GM21423 (cell line): ENCODE results near the gene C22orf23.
A peak's percentile ranks its signal among the peaks of the same experiment; 100 is the strongest.

Source experiments
- ATAC-seq: cut with Tn5 transposase; IDR thresholded peaks from one replicate; pipeline ENCODE4 v1.9.1; 2021; ENCODE audit warnings: mild to moderate bottlenecking, moderate library complexity; ENCODE audit not compliant: unreplicated experiment

The C22orf23 gene

GRCh38 chr22:37953437-37954179, at the start of gene C22orf23, which contains the start of gene POLR2F:
Gene C22orf23, minus strand, starts transcription at chr22:37953601. Its CDS starts 452 bp downstream, at chr22:37953149.
Gene POLR2F, plus strand, starts transcription at chr22:37953699. Its CDS starts 89 bp downstream, at chr22:37953788.
- ATAC-seq = peak; percentile 88

- ATAC-seq = no peak
Measured at GRCh38 chr22:37999640-38000272, 46.4 kb upstream of the C22orf23 start.

GRCh38 chr22:37999236-37999635, 45.8 kb upstream of the C22orf23 start:
- ATAC-seq = no peak

- ATAC-seq = no peak
Measured at GRCh38 chr22:37998543-37998942, 45.1 kb upstream of the C22orf23 start.

DNA sequence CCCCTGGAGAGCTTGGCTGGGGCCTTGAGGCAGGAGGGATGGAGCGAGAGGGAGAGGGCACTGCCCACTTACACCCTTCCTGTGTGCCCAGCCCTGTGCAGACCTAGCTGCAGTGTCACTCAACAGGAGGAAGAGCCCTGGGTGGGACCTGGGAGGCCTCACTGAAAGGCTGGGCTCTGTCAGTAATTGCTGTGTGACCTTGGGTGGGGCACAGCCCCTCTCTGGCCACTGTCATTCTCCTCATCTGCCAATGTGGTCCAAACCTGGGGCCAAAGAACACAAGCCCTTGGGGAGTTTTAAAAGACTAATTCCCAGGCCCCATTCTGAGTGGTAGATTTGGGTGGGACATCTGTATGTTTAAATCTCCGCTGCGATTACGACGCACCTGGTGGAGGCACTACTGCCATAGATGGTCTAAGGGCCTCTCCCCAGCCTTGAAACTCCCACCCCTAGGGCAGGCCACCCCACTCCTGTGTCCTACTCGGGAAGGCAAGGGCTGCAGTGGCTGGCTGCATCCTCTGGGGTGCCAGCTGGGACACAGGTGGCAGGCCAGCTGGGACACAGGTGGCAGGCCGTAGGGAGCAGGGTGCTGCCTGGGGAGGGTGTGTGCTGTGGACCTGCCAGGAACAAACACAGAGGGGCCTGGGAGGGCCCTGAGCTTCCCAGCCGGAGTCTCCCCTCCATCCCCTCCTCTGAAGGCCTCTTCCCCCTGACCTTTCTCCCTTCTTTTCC, 43.3 kb upstream of the C22orf23 start:
- ATAC-seq = no peak

- ATAC-seq = no peak
Measured at GRCh38 chr22:37996079-37996478, 42.7 kb upstream of the C22orf23 start.

DNA sequence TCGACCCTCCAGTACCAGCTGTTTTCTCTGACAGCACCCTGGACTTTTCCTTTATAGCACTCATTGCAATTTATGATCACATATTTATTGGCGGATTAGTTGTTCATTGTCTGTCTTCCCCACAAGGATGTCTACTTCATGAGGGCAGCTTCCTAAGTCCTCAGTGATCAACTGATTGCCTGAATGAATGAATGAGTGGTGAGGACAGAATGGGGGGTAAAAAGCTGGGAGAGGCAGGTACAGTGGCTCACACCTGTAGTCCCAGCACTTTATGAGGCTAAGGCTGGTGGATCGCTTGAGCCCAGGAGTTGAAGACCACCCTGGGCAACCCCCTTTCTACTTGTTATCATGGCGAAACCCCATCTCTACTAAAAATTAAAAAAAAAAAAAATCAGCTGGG, 42.1 kb upstream of the C22orf23 start:
- ATAC-seq = no peak

- no peak for ATAC-seq
Measured at GRCh38 chr22:37994982-37995381, 41.6 kb upstream of the C22orf23 start.

DNA sequence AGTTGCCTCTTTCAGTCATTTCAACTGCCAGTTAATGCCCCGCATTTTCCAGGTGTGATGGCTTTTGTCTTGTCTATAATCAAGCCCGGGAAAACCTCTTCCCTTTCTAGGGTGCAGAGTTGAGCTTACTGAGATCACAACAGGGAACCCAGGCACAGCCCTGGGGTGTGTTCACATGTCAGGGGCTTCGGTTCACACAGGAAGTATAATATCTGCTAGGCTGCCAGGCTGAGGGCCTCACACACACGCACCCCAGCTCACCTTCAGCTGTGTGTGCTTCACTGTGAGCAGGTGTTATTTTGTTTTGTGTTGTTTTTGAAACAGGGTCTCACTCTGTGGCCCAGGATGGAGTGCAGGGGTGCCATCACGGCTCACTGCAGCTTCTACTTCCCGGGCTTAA, 40.6 kb upstream of the C22orf23 start:
- no peak for ATAC-seq

DNA sequence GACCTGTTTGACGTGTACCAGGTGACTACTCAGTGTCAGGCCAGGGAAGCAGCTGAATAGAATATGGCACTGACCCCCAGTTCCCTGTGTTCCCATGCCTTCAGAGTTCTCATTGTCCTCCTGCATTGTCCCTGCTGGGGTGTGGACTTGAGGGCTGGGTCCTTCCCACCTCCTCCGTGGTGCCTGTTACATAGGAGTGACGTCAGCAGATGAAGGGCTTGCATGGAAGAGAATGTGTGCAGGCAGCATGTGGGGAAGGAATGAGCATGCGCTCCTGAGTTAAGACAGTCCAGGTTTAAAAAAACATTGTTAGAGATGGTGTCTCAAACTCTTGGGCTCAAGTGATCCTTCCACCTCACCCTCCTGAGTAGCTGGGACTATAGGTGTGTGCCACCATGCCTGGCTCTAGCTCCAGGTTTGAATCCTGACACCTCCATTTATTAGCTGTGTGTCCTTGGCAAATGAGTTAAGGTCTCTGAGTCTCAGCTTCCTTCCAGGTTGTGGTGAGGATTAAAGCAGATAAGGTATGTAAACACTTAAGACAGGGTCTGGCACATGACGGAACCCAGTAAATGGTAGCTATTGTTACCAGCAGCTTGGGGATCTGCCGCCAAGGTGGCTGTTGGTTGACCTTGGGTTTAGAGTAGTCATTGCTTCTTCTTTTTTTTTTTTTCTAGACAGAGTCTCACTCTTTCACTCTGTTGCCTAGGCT, 38.5 kb upstream of the C22orf23 start:
- no peak for ATAC-seq

DNA sequence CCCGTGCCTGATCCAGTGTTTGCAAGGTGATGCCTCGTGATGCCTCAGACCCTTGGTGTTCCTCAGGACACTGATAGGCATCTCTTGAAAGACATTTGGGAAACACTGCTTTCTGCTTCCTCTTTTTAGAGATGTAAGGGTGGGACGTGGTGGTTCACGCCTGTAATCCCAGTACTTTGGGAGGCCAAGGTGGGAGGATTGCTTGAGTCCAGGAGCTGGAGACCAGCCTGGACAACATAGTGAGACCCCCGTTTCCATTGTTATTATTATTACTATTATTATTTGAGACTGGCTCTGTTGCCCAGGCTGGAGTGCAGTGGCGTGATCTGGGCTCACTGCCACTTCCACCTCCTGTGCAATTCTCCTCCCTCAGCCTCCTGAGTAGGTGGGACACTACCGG, 37.5 kb upstream of the C22orf23 start:
- ATAC-seq = no peak

- ATAC-seq = no peak
Measured at GRCh38 chr22:37990301-37990700, 36.9 kb upstream of the C22orf23 start.

- no peak for ATAC-seq
Measured at GRCh38 chr22:37989146-37990045, 36.0 kb upstream of the C22orf23 start.

- no peak for ATAC-seq
Measured at GRCh38 chr22:37986371-37986770, 33.0 kb upstream of the C22orf23 start.

DNA sequence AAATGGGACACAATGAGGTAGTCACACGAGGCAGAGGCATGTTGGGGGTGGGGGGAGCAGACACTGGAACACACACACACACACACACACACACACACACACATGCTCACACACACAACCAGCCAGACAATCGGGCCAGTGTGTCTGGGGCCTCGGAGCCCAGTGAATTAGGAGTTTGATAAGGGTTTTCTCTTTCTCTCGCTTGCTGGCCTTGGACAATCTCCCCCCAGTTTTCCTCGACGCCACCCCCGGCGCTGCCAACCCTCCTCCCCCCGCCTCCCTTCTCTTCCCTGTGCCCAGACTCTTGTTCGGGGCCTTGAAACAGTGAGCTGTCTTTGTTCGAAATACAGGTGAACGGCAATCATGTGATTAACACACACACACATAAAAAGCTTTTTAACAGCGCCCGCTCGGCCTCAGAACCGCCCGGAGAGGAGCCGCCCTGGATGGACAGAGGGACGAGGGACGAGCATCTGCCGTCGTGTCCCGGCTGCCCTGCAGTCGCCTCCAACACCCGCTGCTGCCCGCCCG, 32.4 kb upstream of the C22orf23 start:
- ATAC-seq = no peak

DNA sequence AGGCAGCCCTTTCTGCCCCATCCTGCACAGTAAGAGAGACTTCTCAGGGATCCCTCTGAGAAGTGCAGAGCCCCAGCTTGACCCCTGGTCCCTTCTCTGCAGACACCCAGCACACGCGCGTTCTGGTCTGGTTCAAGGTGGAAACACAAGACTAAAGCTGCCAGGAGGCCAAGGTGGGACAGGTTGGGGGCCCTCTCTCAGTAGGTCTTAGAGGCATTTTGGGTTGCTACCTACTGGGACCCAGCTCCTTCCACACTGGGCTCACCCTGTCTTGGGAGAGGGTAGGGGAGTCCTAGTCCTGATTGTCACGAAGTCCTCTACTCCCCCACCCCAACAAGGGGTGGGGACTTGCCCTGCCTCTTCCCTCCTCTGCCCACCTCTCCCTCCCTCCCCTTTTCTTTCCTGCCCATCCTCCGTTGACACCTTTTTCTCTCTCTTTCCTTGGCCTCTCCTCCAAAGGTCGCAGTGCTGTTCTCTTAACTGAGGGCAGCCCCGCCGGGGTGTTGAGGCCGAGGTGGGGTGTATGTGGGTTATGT, 31.7 kb upstream of the C22orf23 start:
- no peak for ATAC-seq

DNA sequence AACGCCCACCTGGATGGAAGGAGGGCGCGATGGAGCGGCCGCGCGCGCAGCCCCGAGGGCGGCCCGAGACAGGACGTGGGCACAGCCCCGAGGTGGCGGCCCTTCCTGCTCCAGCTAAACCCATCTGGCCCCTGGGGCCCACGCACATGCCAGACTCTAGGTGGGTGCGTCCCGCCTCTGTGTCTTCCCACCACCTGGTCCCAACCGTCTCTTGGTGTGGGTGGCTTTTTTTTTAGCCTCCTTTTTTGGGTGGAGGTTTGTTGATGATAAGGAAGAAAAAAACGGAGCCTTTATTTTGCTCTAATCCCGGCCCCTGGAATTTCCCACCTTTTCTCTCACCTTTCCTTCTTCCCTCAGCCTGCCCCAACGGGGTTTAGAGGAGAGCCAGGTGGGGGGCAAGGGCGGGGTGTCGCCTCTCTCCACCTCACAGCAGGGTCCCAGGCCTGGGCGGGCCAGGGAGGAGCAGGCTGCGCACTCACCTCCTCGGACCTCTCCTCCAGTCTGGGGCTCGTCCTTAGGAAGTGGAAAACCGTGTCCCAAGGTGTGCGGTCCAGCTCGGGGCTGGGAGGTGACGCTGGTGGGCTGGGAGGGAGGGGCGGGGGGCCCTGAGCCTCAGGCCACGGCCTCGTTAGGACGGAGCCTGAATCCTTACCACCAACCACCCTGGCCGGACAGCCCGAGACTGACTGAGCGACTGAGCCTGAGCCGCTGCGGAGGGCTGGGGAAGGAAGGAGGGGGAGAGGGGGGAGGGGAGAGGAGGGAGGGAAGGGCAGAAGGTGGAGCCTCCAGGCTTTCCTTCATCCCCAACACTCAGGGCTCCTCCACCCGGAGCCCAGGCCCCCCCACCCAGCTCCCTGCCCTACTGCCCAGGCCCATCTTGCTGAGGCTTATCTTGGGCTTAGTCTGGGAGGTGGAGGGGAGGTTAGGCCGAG, 30.7 kb upstream of the C22orf23 start, which contains the start of gene SOX10:
Gene SOX10, minus strand, starts transcription at position 696 of the 932 bp plus-strand sequence. CDS start 771 bp downstream, outside the sequence.
- no peak for ATAC-seq
